IMR-90 (cell line): Measurements from ENCODE around the gene ARL6IP6. TPM values are rescaled to one million over a fixed set of nuclear protein-coding genes. Genes with fewer than 3 reads are reported as not detected.

ENCODE experiments used
- ATAC-seq: fragments of 200-7000 bp; cut with Tn5 transposase; 2 replicates; pipeline ENCODE4 v1.9.1; 2020; ENCODE audit warnings: low read depth, mild to moderate bottlenecking, moderate library complexity
- BruUV-seq: library from RNA; stranded (reverse); fragments of 400-500 nt; replicated peaks from 2 replicates; lab custom pipeline; 2021; lab: Mats Ljungman, UMichigan
- CTCF ChIA-PET: fragments of 300-600 bp; formaldehyde crosslinking; extraction: SDS; loops from one replicate; lab custom pipeline; 2021; ENCODE audit warnings: antibody characterized with exemption; lab: Yijun Ruan, JAX
- POLR2A ChIA-PET: fragments of 300-600 bp; sonication (Branson Sonifier 250); formaldehyde crosslinking; loops from one replicate; lab custom pipeline; 2022; ENCODE audit warnings: antibody characterized with exemption; ENCODE audit not compliant: unreplicated experiment; lab: Charles Lee
- DNase-seq: peaks from one replicate; pipeline ENCODE4 v3.0.0; 2013
- H2AFZ ChIP-seq: replicated peaks from 2 replicates; pipeline ENCODE3; 2013; ENCODE audit warnings: low read length, mild to moderate bottlenecking; ENCODE audit not compliant: poor library complexity
- H2AK5ac ChIP-seq: 2 replicates; pipeline ENCODE4 v1.6.1; 2013; ENCODE audit warnings: low read depth, low read length, inconsistent platforms
- H2AK9ac ChIP-seq: replicated peaks from 2 replicates; pipeline ENCODE3; 2013; ENCODE audit warnings: mild to moderate bottlenecking, low read depth, low read length, moderate library complexity; ENCODE audit not compliant: poor library complexity
- H2BK120ac ChIP-seq: 2 replicates; pipeline ENCODE4 v1.6.1; 2013; ENCODE audit warnings: low read depth, low read length, inconsistent platforms
- H2BK15ac ChIP-seq: 3 replicates; pipeline ENCODE4 v1.6.1; 2013; ENCODE audit warnings: low read depth, low read length, inconsistent platforms
- H2BK20ac ChIP-seq: 2 replicates; pipeline ENCODE4 v1.6.1; 2013; ENCODE audit warnings: low read depth, mild to moderate bottlenecking, inconsistent platforms, low read length, moderate library complexity
- H2BK5ac ChIP-seq: 2 replicates; pipeline ENCODE4 v1.6.1; 2013; ENCODE audit warnings: mild to moderate bottlenecking, low read depth, low read length, inconsistent platforms; ENCODE audit not compliant: poor library complexity, severe bottlenecking
- H3K14ac ChIP-seq: replicated peaks from 2 replicates; pipeline ENCODE4 v1.6.1; 2013; ENCODE audit warnings: low read depth, low read length, inconsistent platforms
- H3K18ac ChIP-seq: 2 replicates; pipeline ENCODE4 v1.6.1; 2013; ENCODE audit warnings: low read depth, low read length, control low read depth
- H3K23ac ChIP-seq: 2 replicates; pipeline ENCODE4 v1.6.1; 2013; ENCODE audit warnings: low read depth, low read length, inconsistent platforms
- H3K27ac ChIP-seq: 2 replicates; pipeline ENCODE4 v1.5.1; 2013; ENCODE audit warnings: mild to moderate bottlenecking, control low read depth, low read length; ENCODE audit not compliant: insufficient read depth
- H3K27me3 ChIP-seq: 2 replicates; pipeline ENCODE4 v1.6.1; 2013; ENCODE audit warnings: low read length; ENCODE audit not compliant: control insufficient read depth, insufficient read depth
- H3K36me3 ChIP-seq: 2 replicates; pipeline ENCODE4 v1.6.1; 2013; ENCODE audit warnings: low read length, mixed read lengths; ENCODE audit not compliant: control insufficient read depth, insufficient read depth
- H3K4ac ChIP-seq: 2 replicates; pipeline ENCODE4 v1.6.1; 2013; ENCODE audit warnings: low read depth, low read length, inconsistent platforms
- H3K4me1 ChIP-seq: 2 replicates; pipeline ENCODE4 v1.6.1; 2013; ENCODE audit warnings: low read length, mixed read lengths; ENCODE audit not compliant: control insufficient read depth, insufficient read depth
- H3K4me2 ChIP-seq: 2 replicates; pipeline ENCODE4 v1.6.1; 2013; ENCODE audit warnings: low read depth, mild to moderate bottlenecking, control low read depth, low read length, moderate library complexity
- H3K4me3 ChIP-seq: 2 replicates; pipeline ENCODE4 v1.5.1; 2013; ENCODE audit warnings: low read depth, mild to moderate bottlenecking, control low read depth, low read length, moderate library complexity; ENCODE audit not compliant: insufficient read depth
- H3K56ac ChIP-seq: 2 replicates; pipeline ENCODE4 v1.6.1; 2013; ENCODE audit warnings: low read length, inconsistent platforms; ENCODE audit not compliant: insufficient read depth; ENCODE audit errors: extremely low read depth
- H3K79me1 ChIP-seq, 2 experiments: 2 replicates each; pipeline ENCODE4 v1.6.1; 2013; ENCODE audit warnings: low read length in 2 of 2, inconsistent platforms in 1 of 2, low read depth in 1 of 2
- H3K9ac ChIP-seq: 2 replicates; pipeline ENCODE4 v1.6.1; 2013; ENCODE audit warnings: low read depth, low read length, control low read depth
- H3K9me1 ChIP-seq: 2 replicates; pipeline ENCODE4 v1.6.1; 2013; ENCODE audit warnings: low read length, inconsistent platforms; ENCODE audit not compliant: insufficient read depth
- H3K9me3 ChIP-seq: 2 replicates; pipeline ENCODE4 v1.6.1; 2013; ENCODE audit warnings: low read length; ENCODE audit not compliant: control insufficient read depth, insufficient read depth
- H4K20me1 ChIP-seq: 2 replicates; pipeline ENCODE4 v1.6.1; 2013; ENCODE audit warnings: low read length, inconsistent platforms; ENCODE audit not compliant: insufficient read depth
- H4K5ac ChIP-seq: 2 replicates; pipeline ENCODE4 v1.6.1; 2013; ENCODE audit warnings: mild to moderate bottlenecking, low read depth, low read length, control low read depth
- H4K8ac ChIP-seq, 2 experiments: 2 replicates each; pipeline ENCODE4 v1.6.1; 2013; ENCODE audit warnings: low read depth in 2 of 2, low read length in 2 of 2, control low read depth in 1 of 2, inconsistent platforms in 1 of 2
- H4K91ac ChIP-seq: 2 replicates; pipeline ENCODE4 v1.6.1; 2013; ENCODE audit warnings: low read depth, low read length, inconsistent platforms; ENCODE audit not compliant: insufficient read depth
- CHD1 ChIP-seq: IDR thresholded peaks from 2 replicates; pipeline ENCODE4 v1.6.1; 2012; ENCODE audit warnings: low read depth, low read length, improper control_type of control experiment
- FOS ChIP-seq: fragments of 150-350 bp; IDR thresholded peaks from 2 replicates; pipeline ENCODE4 v1.6.1; 2016; ENCODE audit warnings: low read depth, low read length
- MAFK ChIP-seq: IDR thresholded peaks from 2 replicates; pipeline ENCODE4 v1.6.1; 2012; ENCODE audit warnings: low read depth, low read length, improper control_type of control experiment
- POLR2A ChIP-seq: IDR thresholded peaks from 2 replicates; pipeline ENCODE4 v1.6.1; 2012; ENCODE audit warnings: mild to moderate bottlenecking, low read depth, low read length
- RAD21 ChIP-seq: IDR thresholded peaks from 2 replicates; pipeline ENCODE4 v1.6.1; 2012; ENCODE audit warnings: low read length, improper control_type of control experiment
- RCOR1 ChIP-seq: IDR thresholded peaks from 2 replicates; pipeline ENCODE4 v1.6.1; 2012; ENCODE audit warnings: mild to moderate bottlenecking, low read length, improper control_type of control experiment; ENCODE audit not compliant: insufficient replicate concordance
- WGBS, 2 experiments: methylation state at CpG; one replicate each; pipeline versions ENCODE4 v1.1.5 to v1.1.7; 2013; ENCODE audit warnings: missing lambda C conversion rate in 2 of 2; ENCODE audit not compliant: insufficient read length in 1 of 2; ENCODE audit errors: extremely low coverage in 2 of 2; 5-methylcytosine and 5-hydroxymethylcytosine counted together
- dilution Hi-C: fragments of 300-500 bp; cut with HindIII; formaldehyde crosslinking; loops from one replicate; pipeline ENCODE4 v1.14.3; 2018; ENCODE audit warnings: low sequenced_read_pairs; ENCODE audit not compliant: unreplicated experiment
- in situ Hi-C: fragments of 300-500 bp; cut with MboI; formaldehyde crosslinking; loops from 3 replicates; pipeline ENCODE4 v1.14.3; 2019; ENCODE audit warnings: low sequenced_read_pairs, inconsistent platforms, mixed read lengths
- intact Hi-C: fragments of 100-400 bp; cut with micrococcal nuclease; formaldehyde crosslinking; loops from 2 replicates; pipeline ENCODE4 v1.10.0; 2022
- polyA plus RNA-seq, 3 experiments: library from polyadenylated mRNA; depleted of rRNA; stranded (reverse); fragments of >200 nt; gene quantifications; 2 replicates each; pipeline ENCODE4 v1.2.3, GENCODE V29; 2012; ENCODE audit warnings: low replicate concordance in 1 of 3
- total RNA-seq: library from RNA; depleted of rRNA; stranded (reverse); fragments of >200 nt; gene quantifications from 2 replicates; pipeline ENCODE4 v1.2.3, GENCODE V29; 2012
- TF ChIP-seq, protein P1 (sequence below): conservative IDR thresholded peaks from 2 replicates; pipeline ENCODE4 v1.5.1; 2012; ENCODE audit warnings: mild to moderate bottlenecking, low read depth, low read length, improper control_type of control experiment

The ARL6IP6 gene
- total and polyA plus RNA-seq, 2 of the 4 experiments (the other 2 are of a cell fraction) = 4.1 to 14.7 TPM

DNA sequence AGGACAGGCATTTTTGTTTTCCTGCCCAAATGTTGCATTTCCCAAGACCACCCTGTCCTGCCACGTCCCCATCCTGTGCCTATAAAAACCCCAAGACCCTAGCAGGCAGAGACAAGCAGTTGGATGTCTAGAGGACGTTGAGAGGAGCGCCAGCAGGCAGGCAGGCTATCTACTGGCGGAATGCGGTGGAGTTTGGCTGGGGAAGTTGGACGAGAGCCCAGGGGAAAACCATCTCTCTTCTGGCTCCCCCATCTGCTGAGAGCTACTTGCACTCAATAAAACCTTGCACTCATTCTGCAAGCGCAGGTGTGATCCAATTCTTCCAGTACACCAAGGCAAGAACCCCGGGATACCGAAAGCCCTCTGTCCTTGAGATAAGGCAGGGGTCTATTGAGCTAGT is 72.5 kb downstream of the ARL6IP6 start:
- ChIA-PET POLR2A (no interaction called here), CTCF (no interaction called here)
- no peaks in the 10 kb centered on the region for H3K79me1 ChIP-seq
- no peak overlapping the region for H2BK120ac ChIP-seq
- H2AFZ ChIP-seq = no peak overlapping the region
- H3K9ac ChIP-seq = no peak overlapping the region
- intact Hi-C loops (no loop called here), dilution Hi-C loops (no loop called here), in situ Hi-C loops (no loop called here)
- 80% methylated on average over 2 of the region's 9 CpGs; no CpG with 5 or more reads in 1 of the 2 experiments for WGBS, 2 experiments
- no peak overlapping the region for H3K23ac ChIP-seq
- BruUV-seq = no TSS peak
- H3K56ac ChIP-seq = no peak overlapping the region
- H3K9me1 ChIP-seq = no peaks in the 10 kb centered on the region
- no peak overlapping the region for H3K27ac ChIP-seq
- no peaks in the 10 kb centered on the region for H3K9me3 ChIP-seq
- H2BK5ac ChIP-seq = no peak overlapping the region
- ATAC-seq (no peak), DNase-seq (no peak)
- H3K4me3 ChIP-seq = no peak overlapping the region
- H3K4me2 ChIP-seq = no peak overlapping the region
- H3K36me3 ChIP-seq = no peaks in the 10 kb centered on the region
- no peak overlapping the region for H2AK9ac ChIP-seq
- no peaks in the 10 kb centered on the region for H3K4me1 ChIP-seq
- no peak overlapping the region for H4K8ac ChIP-seq
- no peak overlapping the region for H3K4ac ChIP-seq
- no peak overlapping the region for H4K91ac ChIP-seq
- no peak overlapping the region for H2BK20ac ChIP-seq
- H3K14ac ChIP-seq = no peak overlapping the region
- no peak overlapping the region for H2BK15ac ChIP-seq
- no peaks in the 10 kb centered on the region for H3K27me3 ChIP-seq
- no peak overlapping the region for H2AK5ac ChIP-seq
- H4K20me1 ChIP-seq = no peaks in the 10 kb centered on the region
- no peak overlapping the region for H3K18ac ChIP-seq
- TF ChIP-seq, protein P1, sequence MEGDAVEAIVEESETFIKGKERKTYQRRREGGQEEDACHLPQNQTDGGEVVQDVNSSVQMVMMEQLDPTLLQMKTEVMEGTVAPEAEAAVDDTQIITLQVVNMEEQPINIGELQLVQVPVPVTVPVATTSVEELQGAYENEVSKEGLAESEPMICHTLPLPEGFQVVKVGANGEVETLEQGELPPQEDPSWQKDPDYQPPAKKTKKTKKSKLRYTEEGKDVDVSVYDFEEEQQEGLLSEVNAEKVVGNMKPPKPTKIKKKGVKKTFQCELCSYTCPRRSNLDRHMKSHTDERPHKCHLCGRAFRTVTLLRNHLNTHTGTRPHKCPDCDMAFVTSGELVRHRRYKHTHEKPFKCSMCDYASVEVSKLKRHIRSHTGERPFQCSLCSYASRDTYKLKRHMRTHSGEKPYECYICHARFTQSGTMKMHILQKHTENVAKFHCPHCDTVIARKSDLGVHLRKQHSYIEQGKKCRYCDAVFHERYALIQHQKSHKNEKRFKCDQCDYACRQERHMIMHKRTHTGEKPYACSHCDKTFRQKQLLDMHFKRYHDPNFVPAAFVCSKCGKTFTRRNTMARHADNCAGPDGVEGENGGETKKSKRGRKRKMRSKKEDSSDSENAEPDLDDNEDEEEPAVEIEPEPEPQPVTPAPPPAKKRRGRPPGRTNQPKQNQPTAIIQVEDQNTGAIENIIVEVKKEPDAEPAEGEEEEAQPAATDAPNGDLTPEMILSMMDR = no peak
- no peak for TF ChIP-seq MAFK
- no peak for TF ChIP-seq FOS
- TF ChIP-seq RAD21 = no peak
- TF ChIP-seq RCOR1 = no peak
- no peak for TF ChIP-seq POLR2A
- no peak for TF ChIP-seq CHD1
- no peak overlapping the region for H4K5ac ChIP-seq
